Stimulated activated CD4-positive, alpha-beta T cell treated with anti-CD3 and anti-CD28 coated beads, Interleukin-12 subunit alpha, Interleukin-12 subunit beta, amount 100 ng/mL, for 48 hours (primary cell): ENCODE measurements around the gene TBC1D14.
"Not testable (repeated sequence)": the region's sequence is repeated elsewhere in the genome, so short reads cannot be mapped to it uniquely, and the experiment has no call there.

Experiments used
- DNase-seq, 3 donors: peaks; one replicate each; pipeline ENCODE4 v3.0.0-alpha.2; 2020; ENCODE audit warnings: low read depth in 2 of 3, low spot score in 1 of 3

The TBC1D14 gene

DNA sequence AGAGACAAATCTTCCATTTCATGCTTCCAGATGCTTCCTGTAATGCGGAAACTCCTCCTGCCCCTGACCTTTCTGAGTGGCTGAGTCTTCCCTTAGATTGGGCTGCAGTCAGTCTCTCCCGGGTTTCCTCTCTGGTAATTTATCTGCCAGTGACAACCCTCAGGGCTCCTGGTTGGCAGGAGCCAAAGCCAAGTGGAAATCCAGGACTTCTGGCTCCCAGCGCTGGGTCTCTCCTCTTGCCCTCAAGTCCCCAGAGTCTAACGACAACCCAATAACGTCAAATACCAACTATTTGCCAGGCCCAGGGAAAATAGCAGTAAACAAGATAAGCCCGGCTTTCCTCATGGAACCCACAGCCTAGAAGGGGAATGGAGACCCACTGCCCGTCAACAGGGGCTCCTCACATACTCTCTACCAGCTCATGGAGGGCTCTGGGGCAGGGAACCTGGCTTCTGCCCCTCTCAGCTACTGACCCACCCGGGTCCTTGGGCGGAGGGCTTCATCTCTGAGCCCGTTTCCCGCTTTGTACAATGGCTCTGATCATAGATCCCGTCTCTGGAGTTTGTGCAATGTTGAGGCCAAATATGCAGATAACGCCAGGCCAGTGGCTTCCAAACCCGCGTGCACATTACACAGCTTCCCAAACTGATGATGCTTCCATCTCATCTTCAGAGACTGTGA, 1.1 kb upstream of the TBC1D14 start:
- no peak for DNase-seq

DNA sequence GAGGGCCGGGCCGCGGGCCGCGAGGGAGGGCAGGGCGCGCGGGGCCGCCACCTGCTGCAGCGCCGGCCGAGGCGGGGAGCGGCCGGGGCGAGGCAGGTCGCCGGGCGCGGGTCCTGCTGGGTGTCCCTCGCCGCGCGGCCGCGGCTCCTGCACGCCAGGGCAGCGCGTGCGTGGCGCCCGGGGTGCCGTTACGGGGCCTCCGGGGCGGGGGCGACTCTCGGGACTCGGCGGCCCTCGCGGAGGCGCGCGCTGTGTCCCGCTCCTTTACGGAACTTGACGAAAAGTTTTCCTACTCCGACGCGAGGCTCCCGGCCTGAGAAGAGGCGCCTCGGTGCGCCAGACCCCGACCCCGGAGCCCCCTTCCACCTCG, 329 bp downstream of the TBC1D14 start:
- DNase-seq, result peak in 1 of 3 donors; percentile 30

- no peak for DNase-seq
Observed at GRCh38 chr4:6910340-6910959, 824 bp downstream of the TBC1D14 start.

- DNase-seq, result no peak
Observed at GRCh38 chr4:6910960-6911874, 1.6 kb downstream of the TBC1D14 start.

- not testable (repeated sequence) for DNase-seq
Observed at GRCh38 chr4:6911917-6912316, 2.3 kb downstream of the TBC1D14 start.

- DNase-seq, result no peak
Observed at GRCh38 chr4:6912441-6912840, 2.8 kb downstream of the TBC1D14 start.

GRCh38 chr4:6913350-6913905, 3.8 kb downstream of the TBC1D14 start:
- no peak for DNase-seq

DNA sequence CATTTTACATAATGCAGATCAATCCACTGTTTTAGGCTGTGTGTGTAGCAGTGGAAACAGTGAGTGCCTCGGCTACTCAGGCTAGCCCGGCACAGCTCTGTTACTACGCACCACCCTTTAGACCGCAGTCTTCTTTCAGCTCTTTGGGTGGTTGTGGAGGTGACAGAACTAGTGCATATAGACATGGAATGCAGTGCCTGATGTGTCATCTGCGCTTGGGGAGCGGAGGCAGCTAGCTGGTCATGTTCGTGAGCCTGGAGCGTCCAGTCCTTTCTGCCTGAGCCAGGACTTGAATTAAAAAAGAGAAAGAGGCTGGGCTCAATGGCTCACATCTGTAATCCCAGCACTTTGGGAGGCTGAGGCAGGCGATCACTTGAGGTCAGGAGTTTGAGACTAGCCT, 4.8 kb downstream of the TBC1D14 start:
- no peak for DNase-seq

DNA sequence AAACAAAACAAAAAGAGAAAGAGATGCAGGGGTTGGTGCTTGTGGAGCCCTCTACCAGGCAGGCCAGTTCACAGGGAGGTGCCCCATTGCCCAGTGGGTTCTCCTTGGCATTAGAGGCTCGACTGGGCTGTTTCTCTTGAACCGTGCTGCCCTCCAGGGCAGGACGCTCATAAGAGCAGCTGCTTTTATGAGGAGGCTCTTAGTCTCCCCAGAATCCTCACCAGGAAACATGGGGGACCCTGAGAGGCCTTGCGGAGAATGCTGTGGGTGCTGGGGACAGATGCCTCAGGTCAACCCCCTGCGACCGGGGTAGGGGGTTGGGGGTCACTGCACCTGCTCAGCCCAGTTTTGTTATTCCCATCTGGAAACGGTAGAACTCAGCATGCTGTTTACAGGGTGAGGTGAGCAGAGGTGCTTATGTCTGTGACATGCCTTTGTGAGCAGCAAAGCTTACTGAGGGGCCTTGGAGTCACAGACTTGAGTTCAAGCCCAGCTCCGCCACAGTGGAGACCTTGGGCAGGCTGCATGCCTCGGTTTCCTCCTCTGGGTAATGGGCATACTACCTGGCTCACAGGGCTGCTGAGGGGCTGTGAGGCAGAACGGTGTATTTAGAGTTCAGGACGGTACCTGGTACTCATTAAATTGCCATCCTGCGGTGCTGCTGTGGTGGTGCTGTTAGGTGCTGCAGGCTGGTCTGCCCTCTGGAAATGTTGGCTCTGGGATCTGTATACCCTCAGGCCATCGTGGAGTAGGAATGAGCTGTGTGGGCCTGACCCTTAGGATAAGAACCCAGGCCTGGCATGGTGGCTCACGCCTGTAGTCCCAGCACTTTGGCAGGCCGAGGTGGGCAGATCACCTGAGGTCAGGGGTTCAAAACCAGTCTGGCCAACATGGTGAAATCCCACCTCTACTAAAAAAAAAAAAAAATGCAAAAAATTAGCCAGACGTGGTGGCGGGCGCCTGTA, 5.7 kb downstream of the TBC1D14 start:
- DNase-seq, result no peak

DNA sequence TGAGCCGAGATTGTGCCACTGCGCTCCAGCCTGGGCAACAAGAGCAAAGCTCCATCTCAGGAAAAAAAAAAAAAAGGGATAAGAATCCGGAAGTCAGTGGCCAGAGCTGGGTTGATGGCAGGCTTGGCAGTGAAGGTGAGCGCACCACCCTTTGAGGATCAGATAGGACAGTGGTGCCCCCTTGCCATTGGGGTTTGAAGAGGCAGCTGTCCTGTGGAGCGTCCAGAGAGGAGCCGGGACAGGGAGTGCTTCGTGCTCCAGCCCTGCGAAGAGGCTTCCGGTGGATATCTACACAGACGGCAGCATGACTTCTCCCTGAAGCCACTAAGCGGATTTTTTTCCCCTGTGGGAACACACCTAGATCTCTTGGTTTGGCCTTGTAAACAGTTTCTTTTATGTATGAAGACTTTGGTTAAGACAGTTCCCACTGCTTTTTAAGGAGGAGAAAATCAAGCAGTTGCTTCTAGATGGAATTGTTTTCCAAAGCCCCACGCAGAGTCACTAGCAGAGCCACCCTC, 6.5 kb downstream of the TBC1D14 start:
- DNase-seq, result no peak

DNA sequence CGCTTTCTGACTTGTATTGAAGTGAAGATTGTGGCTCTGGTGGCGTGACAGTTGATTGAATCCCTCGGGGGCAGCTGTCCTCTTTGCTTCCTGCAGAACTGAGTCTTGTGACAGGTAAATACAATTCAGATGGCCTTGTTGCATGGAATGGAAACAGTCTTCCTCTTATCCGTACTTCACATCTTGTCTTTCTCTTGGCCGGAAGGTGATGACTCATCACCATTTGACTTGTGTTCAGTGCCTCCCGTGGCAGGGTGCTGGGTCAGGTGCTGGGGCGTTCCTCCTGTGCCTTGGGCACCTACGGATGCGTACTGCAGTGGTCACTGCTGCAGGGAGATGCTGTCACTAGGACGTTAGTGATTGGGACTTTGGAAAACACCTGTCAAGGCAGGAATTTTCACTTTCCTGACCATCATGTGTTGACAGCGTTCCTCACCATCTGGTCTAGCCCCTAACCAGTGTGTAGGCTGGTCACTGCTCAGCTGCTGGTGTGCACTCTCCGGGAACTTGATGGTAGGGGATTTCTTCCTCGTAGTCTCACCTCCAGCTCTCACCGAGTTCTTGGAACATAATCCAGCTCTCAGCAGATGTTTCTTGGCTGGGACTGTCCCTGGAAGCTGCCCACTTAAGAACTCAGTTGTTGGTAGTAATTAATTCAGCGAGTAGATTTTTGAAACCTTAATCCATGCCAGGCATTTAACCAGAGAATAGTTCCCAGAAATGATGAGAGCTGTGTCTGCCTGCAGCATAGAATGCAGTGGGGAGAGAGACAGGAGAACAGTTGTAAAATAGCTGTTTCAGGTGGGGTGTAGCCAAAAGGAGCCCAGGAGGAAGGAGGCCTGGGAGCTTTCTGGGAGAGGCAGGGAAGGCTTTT, 7.2 kb downstream of the TBC1D14 start:
- peak in 2 of 3 donors; percentile 57 for DNase-seq

DNA sequence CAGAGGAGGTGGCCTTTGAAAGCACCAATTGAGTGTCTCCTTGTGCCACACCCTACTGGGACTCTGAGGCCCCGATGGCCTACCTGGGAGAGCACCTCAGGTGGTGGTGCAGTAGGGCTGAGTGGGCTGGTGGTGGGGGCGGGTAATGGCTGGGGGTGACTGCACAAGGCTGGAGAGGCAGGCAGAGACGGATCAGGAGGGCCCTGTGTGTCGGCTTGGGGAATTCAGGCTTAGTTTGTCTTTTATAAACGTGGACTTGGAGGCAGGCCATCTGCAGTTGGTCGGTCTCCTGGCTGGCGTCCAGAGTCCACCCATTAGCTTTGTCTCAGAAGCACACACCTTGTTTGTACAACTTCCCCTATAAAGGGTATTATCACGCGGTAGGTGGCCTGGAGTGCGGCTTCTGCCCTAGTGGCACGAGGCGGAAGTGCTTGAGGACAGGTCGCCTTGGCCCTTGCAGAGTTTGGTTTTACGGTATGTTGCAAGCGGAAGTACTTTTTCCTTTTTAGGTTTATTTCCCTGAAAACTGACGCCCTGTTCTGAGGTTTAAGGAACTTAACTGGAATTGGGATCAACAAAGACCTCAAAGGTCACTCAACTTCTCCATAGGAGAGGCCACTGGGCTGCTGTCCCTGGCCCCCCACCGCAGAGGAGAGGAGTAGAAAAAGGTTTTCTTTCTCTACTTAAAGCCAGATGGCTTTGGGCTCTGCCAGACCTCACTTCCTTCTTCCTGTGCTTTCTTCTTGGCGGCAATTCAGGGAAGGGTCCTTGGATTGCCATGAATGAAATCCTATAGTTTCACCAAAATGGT, 8.0 kb downstream of the TBC1D14 start:
- peak in 1 of 3 donors; percentile 35 for DNase-seq

GRCh38 chr4:6918338-6918737, 8.7 kb downstream of the TBC1D14 start:
- DNase-seq, result no peak

GRCh38 chr4:6920171-6920570, 10.5 kb downstream of the TBC1D14 start:
- DNase-seq, result no peak

DNA sequence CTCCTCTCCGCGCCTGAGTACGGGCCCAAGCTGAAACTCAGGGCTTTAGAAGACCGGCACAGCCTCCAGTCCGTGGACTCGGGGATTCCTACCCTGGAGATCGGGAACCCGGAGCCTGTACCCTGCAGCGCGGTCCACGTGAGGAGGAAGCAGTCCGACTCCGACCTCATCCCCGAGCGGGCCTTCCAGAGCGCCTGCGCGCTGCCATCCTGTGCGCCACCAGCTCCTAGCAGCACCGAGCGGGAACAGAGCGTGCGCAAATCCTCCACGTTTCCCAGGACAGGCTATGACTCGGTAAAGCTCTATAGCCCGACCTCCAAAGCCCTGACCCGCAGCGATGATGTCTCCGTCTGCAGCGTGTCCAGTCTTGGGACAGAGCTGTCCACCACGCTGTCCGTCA, 13.9 kb downstream of the TBC1D14 start:
- no peak for DNase-seq

DNA sequence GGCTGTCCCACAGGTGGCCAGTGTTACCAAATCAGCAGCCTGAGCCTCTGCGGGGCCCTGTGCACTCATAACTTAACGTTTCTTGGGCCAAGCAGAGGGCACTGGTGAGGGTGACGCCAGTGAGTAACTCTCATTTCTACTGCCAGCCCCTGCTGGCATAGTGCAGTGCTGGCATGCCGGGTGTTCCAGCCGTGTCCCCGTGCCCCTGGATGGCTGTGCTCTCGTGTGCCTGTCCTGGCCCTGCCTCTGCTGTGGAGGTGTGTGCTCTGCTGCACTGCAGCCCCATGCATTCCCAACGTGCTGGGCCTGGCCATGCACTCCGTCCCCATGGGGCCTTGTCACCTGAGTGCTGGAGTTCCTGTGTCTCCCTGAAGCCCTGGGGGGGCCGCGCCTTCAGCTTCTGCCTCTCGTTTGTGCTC, 14.7 kb downstream of the TBC1D14 start:
- no peak for DNase-seq

- DNase-seq, result no peak
Observed at GRCh38 chr4:6925357-6925836, 15.8 kb downstream of the TBC1D14 start.

GRCh38 chr4:6926081-6926480, 16.5 kb downstream of the TBC1D14 start:
- DNase-seq, result no peak
